A673 (cell line): ENCODE data around the gene FGF14. TPM values are rescaled to one million over a fixed set of nuclear protein-coding genes. Genes with fewer than 3 reads are reported as not detected.
A peak's percentile ranks its signal among the peaks of the same experiment; 100 is the strongest.

Experiments used
- BruUV-seq: library from RNA; stranded (reverse); fragments of 400-500 nt; replicated peaks from 2 replicates; lab custom pipeline; 2021; lab: Mats Ljungman, UMichigan
- CTCF ChIA-PET: fragments of 300-600 bp; sonication (Branson Sonifier 250); formaldehyde crosslinking; loops from one replicate; lab custom pipeline; 2022; ENCODE audit warnings: antibody characterized with exemption; lab: Charles Lee
- POLR2A ChIA-PET: fragments of 300-600 bp; sonication (Branson Sonifier 250); formaldehyde crosslinking; loops from one replicate; lab custom pipeline; 2022; ENCODE audit warnings: antibody characterized with exemption; ENCODE audit not compliant: low non-redundant PET; lab: Charles Lee
- DNase-seq: peaks from one replicate; pipeline ENCODE4 v3.0.0-alpha.2; 2015; ENCODE audit warnings: low spot score
- H3K27ac ChIP-seq: fragments of 200-600 bp; sonication (generic); 2 replicates; pipeline ENCODE4 v1.5.1; 2016; ENCODE audit warnings: mixed run types, low read depth, mild to moderate bottlenecking, mixed read lengths, antibody characterized with exemption, low read length; ENCODE audit not compliant: poor library complexity, severe bottlenecking
- H3K27me3 ChIP-seq: fragments of 200-600 bp; sonication (generic); replicated peaks from 2 replicates; pipeline ENCODE4 v1.6.1; 2017; ENCODE audit warnings: mixed run types, low read depth, mild to moderate bottlenecking, mixed read lengths, antibody characterized with exemption, low read length; ENCODE audit not compliant: insufficient read depth, poor library complexity
- H3K36me3 ChIP-seq: fragments of 200-600 bp; sonication (generic); 2 replicates; pipeline ENCODE4 v1.6.1; 2016; ENCODE audit warnings: mixed run types, mild to moderate bottlenecking, mixed read lengths, antibody characterized with exemption, low read length; ENCODE audit not compliant: insufficient read depth, poor library complexity, severe bottlenecking
- H3K4me1 ChIP-seq: fragments of 200-600 bp; sonication (generic); 2 replicates; pipeline ENCODE4 v1.6.1; 2017; ENCODE audit warnings: mixed run types, mild to moderate bottlenecking, mixed read lengths, antibody characterized with exemption, low read length; ENCODE audit not compliant: insufficient read depth, poor library complexity, severe bottlenecking
- H3K4me3 ChIP-seq: fragments of 200-600 bp; sonication (generic); 2 replicates; pipeline ENCODE4 v1.5.1; 2016; ENCODE audit warnings: low read depth, mixed run types, mild to moderate bottlenecking, mixed read lengths, low read length; ENCODE audit not compliant: poor library complexity, severe bottlenecking
- H3K9me3 ChIP-seq: fragments of 200-600 bp; sonication (generic); 2 replicates; pipeline ENCODE4 v1.6.1; 2016; ENCODE audit warnings: mixed run types, low read depth, mild to moderate bottlenecking, mixed read lengths, antibody characterized with exemption, low read length; ENCODE audit not compliant: poor library complexity, severe bottlenecking
- CTCF ChIP-seq: fragments of 300-800, 200-600 bp; sonication (generic); conservative IDR thresholded peaks from 2 replicates; pipeline ENCODE4 v1.5.1; 2017; ENCODE audit warnings: low read depth, mild to moderate bottlenecking, antibody characterized with exemption, low read length, moderate library complexity, mixed read lengths
- EZH2 ChIP-seq: fragments of 200-600 bp; sonication (generic); IDR thresholded peaks from 2 replicates; pipeline ENCODE4 v1.6.1; 2017; ENCODE audit warnings: borderline replicate concordance, low read depth, mild to moderate bottlenecking, mixed read lengths, antibody characterized with exemption, low read length; ENCODE audit not compliant: poor library complexity, severe bottlenecking
- intact Hi-C: fragments of 100-400 bp; cut with micrococcal nuclease; formaldehyde crosslinking; loops from one replicate; pipeline ENCODE4 v1.10.0; 2022; ENCODE audit not compliant: unreplicated experiment
- total RNA-seq: library from RNA; stranded (reverse); gene quantifications from 2 replicates; pipeline ENCODE4 v1.2.3, GENCODE V29; 2021

FGF14 gene
- total RNA-seq, 1 experiment from 2014 or later = 19.7 TPM

- H3K9me3 ChIP-seq = peaks cover 22% of the 10 kb centered on the region
- H3K4me3 ChIP-seq = no peak overlapping the region
- no TSS peak for BruUV-seq
- no peak for DNase-seq
- no peaks in the 10 kb centered on the region for H3K4me1 ChIP-seq
- no peaks in the 10 kb centered on the region for H3K27me3 ChIP-seq
- no peak overlapping the region for H3K27ac ChIP-seq
- H3K36me3 ChIP-seq = no peaks in the 10 kb centered on the region
- CTCF ChIA-PET = no interaction called here
- TF ChIP-seq EZH2 (no peak), CTCF (no peak)
- POLR2A ChIA-PET = no interaction called here
- intact Hi-C loops = no loop called here
Measured at GRCh38 chr13:102055090-102055779, 346.6 kb downstream of the FGF14 start.

DNA sequence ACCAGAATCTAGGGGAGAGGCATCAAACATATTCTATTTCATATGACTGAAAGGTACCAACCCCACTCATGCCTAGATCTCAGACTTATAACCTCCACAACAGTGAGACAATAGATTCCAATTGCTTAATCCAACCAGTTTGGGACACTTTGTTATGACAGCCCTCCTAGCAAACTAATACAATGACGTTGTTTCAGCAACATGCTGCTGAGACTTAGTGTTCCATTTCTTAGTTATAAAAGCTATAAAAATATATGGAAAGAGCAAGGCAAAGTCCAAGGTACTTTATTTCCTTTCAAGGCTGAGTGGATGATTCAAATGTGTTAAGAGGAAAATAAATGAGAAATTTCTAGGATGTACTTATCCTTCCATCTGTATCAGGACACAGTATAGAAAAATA, 352.0 kb downstream of the FGF14 start:
- Histone ChIP-seq H3K36me3 (no peaks in the 10 kb centered on the region), H3K27me3 (no peaks in the 10 kb centered on the region), H3K4me3 (no peak overlapping the region), H3K4me1 (peaks cover 5% of the 10 kb centered on the region), H3K9me3 (peaks cover 22% of the 10 kb centered on the region), H3K27ac (no peak overlapping the region)
- no peak for DNase-seq
- TF ChIP-seq CTCF (no peak), EZH2 (no peak)
- ChIA-PET POLR2A (no interaction called here), CTCF (no interaction called here)
- no TSS peak for BruUV-seq
- intact Hi-C loops = no loop called here

DNA sequence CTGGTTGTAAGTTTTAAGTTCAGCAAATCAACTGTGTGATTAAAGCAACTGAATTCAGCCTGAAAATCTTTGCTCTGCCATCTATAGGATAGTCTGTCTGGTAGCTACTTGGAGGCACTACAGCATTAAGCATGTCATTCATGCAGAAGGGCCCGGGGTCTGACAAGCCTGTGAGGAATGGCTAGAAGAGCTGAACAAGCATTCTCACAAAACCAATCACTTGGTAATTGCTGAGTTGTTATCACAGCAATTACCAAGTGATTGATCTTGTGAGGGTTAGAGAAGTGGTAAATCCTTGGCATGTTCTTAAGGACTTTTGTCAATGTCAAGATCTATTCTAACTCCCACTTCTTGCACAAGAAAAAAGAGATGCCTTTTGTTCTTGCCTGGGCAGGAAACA, 356.1 kb downstream of the FGF14 start:
- H3K36me3 ChIP-seq = no peaks in the 10 kb centered on the region
- H3K27ac ChIP-seq = no peak overlapping the region
- H3K4me1 ChIP-seq = peaks cover 5% of the 10 kb centered on the region
- H3K27me3 ChIP-seq = no peaks in the 10 kb centered on the region
- BruUV-seq = no TSS peak
- ChIA-PET CTCF (no interaction called here), POLR2A (no interaction called here)
- TF ChIP-seq EZH2 (no peak), CTCF (no peak)
- H3K4me3 ChIP-seq = no peak overlapping the region
- intact Hi-C loops = no loop called here
- DNase-seq = peak; percentile 17
- H3K9me3 ChIP-seq = no peaks in the 10 kb centered on the region
